Neuronal stem cell (in vitro differentiated cells): ENCODE results near the gene NXPE4.
"Not testable (repeated sequence)": the region's sequence is repeated elsewhere in the genome, so short reads cannot be mapped to it uniquely, and the experiment has no call there.

Experiments
- DNase-seq: peaks from one replicate; pipeline ENCODE4 v3.0.0-alpha.2; 2013; ENCODE audit warnings: low spot score
- H2AFZ ChIP-seq: one replicate; pipeline ENCODE4 v1.6.1; 2013; ENCODE audit warnings: mild to moderate bottlenecking, low read length, inconsistent platforms
- H2AK5ac ChIP-seq: 2 replicates; pipeline ENCODE4 v1.6.1; 2013; ENCODE audit warnings: low read depth, mild to moderate bottlenecking, inconsistent platforms, low read length, moderate library complexity, mixed read lengths
- H2BK120ac ChIP-seq: 2 replicates; pipeline ENCODE4 v1.6.1; 2013; ENCODE audit warnings: low read depth, mild to moderate bottlenecking, inconsistent platforms, low read length, moderate library complexity, mixed read lengths
- H2BK12ac ChIP-seq: one replicate; pipeline ENCODE4 v1.6.1; 2013; ENCODE audit warnings: low read length, inconsistent platforms
- H2BK15ac ChIP-seq: 2 replicates; pipeline ENCODE4 v1.6.1; 2013; ENCODE audit warnings: mild to moderate bottlenecking, low read length, inconsistent platforms, mixed read lengths
- H2BK5ac ChIP-seq: one replicate; pipeline ENCODE4 v1.6.1; 2013; ENCODE audit warnings: inconsistent platforms, mild to moderate bottlenecking, low read length, moderate library complexity
- H3K14ac ChIP-seq: one replicate; pipeline ENCODE4 v1.6.1; 2013; ENCODE audit warnings: low read length, inconsistent platforms
- H3K18ac ChIP-seq: 2 replicates; pipeline ENCODE4 v1.6.1; 2013; ENCODE audit warnings: low read length, inconsistent platforms
- H3K23ac ChIP-seq: 2 replicates; pipeline ENCODE4 v1.6.1; 2013; ENCODE audit warnings: low read depth, mild to moderate bottlenecking, mixed read lengths, low read length, inconsistent platforms; ENCODE audit not compliant: poor library complexity
- H3K27ac ChIP-seq: replicated peaks from 3 replicates; pipeline ENCODE4 v1.5.1; 2013; ENCODE audit warnings: low read length, inconsistent platforms
- H3K27me3 ChIP-seq, 3 experiments: 2 replicates each; pipeline ENCODE4 v1.6.1; 2013; ENCODE audit warnings: low read length in 3 of 3, mild to moderate bottlenecking in 2 of 3, inconsistent platforms in 1 of 3, low read depth in 1 of 3, mixed read lengths in 1 of 3, moderate library complexity in 1 of 3; ENCODE audit not compliant: control insufficient read depth in 3 of 3, insufficient read depth in 3 of 3
- H3K36me3 ChIP-seq, 2 donors: replicated peaks in 1 of 2; 2 replicates each; pipeline ENCODE4 v1.6.1; 2013; ENCODE audit warnings: low read length in 2 of 2; ENCODE audit not compliant: control insufficient read depth in 2 of 2, insufficient read depth in 2 of 2
- H3K4ac ChIP-seq: 2 replicates; pipeline ENCODE4 v1.6.1; 2013; ENCODE audit warnings: inconsistent platforms, mild to moderate bottlenecking, low read length, moderate library complexity
- H3K4me1 ChIP-seq, 2 donors: 1 replicate in 1 of 2; 2 replicates in 1 of 2; pipeline ENCODE4 v1.6.1; 2013; ENCODE audit warnings: low read length in 2 of 2, low read depth in 1 of 2; ENCODE audit not compliant: control insufficient read depth in 2 of 2, insufficient read depth in 1 of 2
- H3K4me2 ChIP-seq: one replicate; pipeline ENCODE4 v1.6.1; 2013; ENCODE audit warnings: mild to moderate bottlenecking, low read length, inconsistent platforms; ENCODE audit not compliant: insufficient read depth, poor library complexity, severe bottlenecking
- H3K4me3 ChIP-seq, 2 donors: 2 replicates each; pipeline ENCODE4 v1.5.1; 2013; ENCODE audit warnings: low read length in 2 of 2, mild to moderate bottlenecking in 2 of 2, inconsistent platforms in 1 of 2, moderate library complexity in 1 of 2
- H3K79me1 ChIP-seq: one replicate; pipeline ENCODE4 v1.6.1; 2013; ENCODE audit warnings: low read depth, mild to moderate bottlenecking, inconsistent platforms, low read length, moderate library complexity
- H3K9ac ChIP-seq: one replicate; pipeline ENCODE4 v1.6.1; 2013; ENCODE audit warnings: mild to moderate bottlenecking, low read depth, low read length, inconsistent platforms; ENCODE audit not compliant: poor library complexity
- H3K9me3 ChIP-seq, 2 donors: replicated peaks in 1 of 2; 2 replicates each; pipeline versions ENCODE3 to v1.6.1; 2013; ENCODE audit warnings: low read length in 2 of 2, mild to moderate bottlenecking in 2 of 2, inconsistent platforms in 1 of 2, low read depth in 1 of 2, mixed read lengths in 1 of 2, moderate library complexity in 1 of 2; ENCODE audit not compliant: control insufficient read depth in 2 of 2, insufficient read depth in 1 of 2
- H4K8ac ChIP-seq: one replicate; pipeline ENCODE4 v1.6.1; 2013; ENCODE audit warnings: low read depth, mild to moderate bottlenecking, inconsistent platforms, low read length, moderate library complexity
- H4K91ac ChIP-seq: one replicate; pipeline ENCODE4 v1.6.1; 2013; ENCODE audit warnings: low read length, low read depth, mild to moderate bottlenecking, inconsistent platforms; ENCODE audit not compliant: poor library complexity
- WGBS, 2 donors: extraction: QIAGEN DNeasy Blood & Tissue Kit; methylation state at CpG; one replicate each; pipeline ENCODE4 v1.1.7; 2013; ENCODE audit warnings: missing lambda C conversion rate in 2 of 2, mixed read lengths in 1 of 2; ENCODE audit not compliant: insufficient read length in 2 of 2, insufficient replicate concordance in 1 of 2; ENCODE audit errors: extremely low coverage in 2 of 2; 5-methylcytosine and 5-hydroxymethylcytosine counted together

Gene NXPE4

GRCh38 chr11:114612686-114613085, 17.1 kb upstream of the NXPE4 start:
- Histone ChIP-seq H3K9me3 (peaks cover 16 to 41% of the 10 kb centered on the region in 2 donors), H3K4ac (no peak overlapping the region), H3K79me1 (no peaks in the 10 kb centered on the region), H2BK15ac (no peak overlapping the region), H3K9ac (no peak overlapping the region), H3K18ac (no peak overlapping the region), H4K8ac (no peak overlapping the region), H3K27me3 (no peaks in the 10 kb centered on the region), H3K4me1 (no peaks in the 10 kb centered on the region), H2AFZ (no peak overlapping the region), H3K36me3 (no peaks in the 10 kb centered on the region), H2BK5ac (no peak overlapping the region), H2AK5ac (no peak overlapping the region), H3K14ac (no peak overlapping the region), H2BK12ac (no peak overlapping the region), H3K23ac (no peak overlapping the region), H3K27ac (no peak overlapping the region), H2BK120ac (no peak overlapping the region), H3K4me2 (no peak overlapping the region), H3K4me3 (no peak overlapping the region), H4K91ac (no peak overlapping the region)
- WGBS, 2 donors, result no CpG with 5 or more reads among the region's 9 CpGs
- DNase-seq, result no peak

- not testable (repeated sequence) for H4K8ac ChIP-seq, H2BK5ac ChIP-seq, DNase-seq, H3K36me3 ChIP-seq, H3K4me1 ChIP-seq, H3K18ac ChIP-seq, H2AK5ac ChIP-seq, H2BK120ac ChIP-seq, H3K4me3 ChIP-seq, H3K23ac ChIP-seq, H2BK15ac ChIP-seq, H3K14ac ChIP-seq, H3K4me2 ChIP-seq, H3K27ac ChIP-seq, H3K27me3 ChIP-seq, H2AFZ ChIP-seq, H3K79me1 ChIP-seq, H3K9ac ChIP-seq, H4K91ac ChIP-seq, H2BK12ac ChIP-seq, H3K4ac ChIP-seq
- H3K9me3 ChIP-seq, result peaks cover 13 to 38% of the 10 kb centered on the region in 2 donors
- no CpG with 5 or more reads among the region's 9 CpGs for WGBS, 2 donors
Measured at GRCh38 chr11:114612199-114612598, 16.6 kb upstream of the NXPE4 start.

- Histone ChIP-seq H3K4me2 (no peak overlapping the region), H3K27ac (no peak overlapping the region), H2BK12ac (no peak overlapping the region), H4K91ac (no peak overlapping the region), H3K9ac (no peak overlapping the region), H3K9me3 (peaks cover 11 to 33% of the 10 kb centered on the region in 2 donors), H2BK5ac (no peak overlapping the region), H3K4ac (no peak overlapping the region), H2AFZ (no peak overlapping the region), H3K4me1 (no peaks in the 10 kb centered on the region), H4K8ac (no peak overlapping the region), H3K4me3 (no peak overlapping the region), H3K18ac (no peak overlapping the region), H2BK120ac (no peak overlapping the region), H2BK15ac (no peak overlapping the region), H3K14ac (no peak overlapping the region), H3K79me1 (no peaks in the 10 kb centered on the region), H3K36me3 (no peaks in the 10 kb centered on the region), H3K27me3 (no peaks in the 10 kb centered on the region), H2AK5ac (no peak overlapping the region), H3K23ac (no peak overlapping the region)
- no peak for DNase-seq
- no CpG with 5 or more reads among the region's 18 CpGs for WGBS, 2 donors
Measured at GRCh38 chr11:114610984-114611944, 15.7 kb upstream of the NXPE4 start.

- no peak overlapping the region for H2BK15ac ChIP-seq
- no CpG with 5 or more reads among the region's 10 CpGs for WGBS, 2 donors
- no peak overlapping the region for H2BK120ac ChIP-seq
- H4K8ac ChIP-seq, result no peak overlapping the region
- H3K9ac ChIP-seq, result no peak overlapping the region
- H3K79me1 ChIP-seq, result no peaks in the 10 kb centered on the region
- H3K27me3 ChIP-seq, result no peaks in the 10 kb centered on the region
- no peak overlapping the region for H2BK12ac ChIP-seq
- H3K4me2 ChIP-seq, result no peak overlapping the region
- no peak overlapping the region for H2AK5ac ChIP-seq
- no peak overlapping the region for H3K18ac ChIP-seq
- H3K4me3 ChIP-seq, result no peak overlapping the region
- no peaks in the 10 kb centered on the region for H3K36me3 ChIP-seq
- no peak overlapping the region for H3K14ac ChIP-seq
- H3K4ac ChIP-seq, result no peak overlapping the region
- H3K9me3 ChIP-seq, result peaks cover 12 to 27% of the 10 kb centered on the region in 2 donors
- H3K27ac ChIP-seq, result no peak overlapping the region
- no peak overlapping the region for H2BK5ac ChIP-seq
- no peak overlapping the region for H3K23ac ChIP-seq
- no peak for DNase-seq
- no peak overlapping the region for H4K91ac ChIP-seq
- no peaks in the 10 kb centered on the region for H3K4me1 ChIP-seq
- no peak overlapping the region for H2AFZ ChIP-seq
Measured at GRCh38 chr11:114610550-114610949, 15.0 kb upstream of the NXPE4 start.
